ENCODE results near the gene ACTN4.

Gene ACTN4

GRCh38 chr19:38708413-38709024, 61.1 kb downstream of the ACTN4 start:
- no peak for DNase-seq (ENCODE audit: low read depth in 2 of 2)

- DNase-seq (ENCODE audit: low read depth in 2 of 2), result no peak
These were observed 61.7 kb downstream of the ACTN4 start for GRCh38 chr19:38709119-38709518.

- no peak for DNase-seq (ENCODE audit: low read depth in 2 of 2)
These were observed 62.4 kb downstream of the ACTN4 start for GRCh38 chr19:38709671-38710415.

GRCh38 chr19:38710416-38710702, 62.9 kb downstream of the ACTN4 start:
- DNase-seq (ENCODE audit: low read depth in 2 of 2), result no peak

GRCh38 chr19:38710928-38711725, 63.7 kb downstream of the ACTN4 start:
- DNase-seq (ENCODE audit: low read depth in 2 of 2), result no peak

- no peak for DNase-seq (ENCODE audit: low read depth in 2 of 2)
These were observed 64.3 kb downstream of the ACTN4 start for GRCh38 chr19:38711726-38712153.

- no peak for DNase-seq (ENCODE audit: low read depth in 2 of 2)
These were observed 64.8 kb downstream of the ACTN4 start for GRCh38 chr19:38712161-38712748.

GRCh38 chr19:38713227-38713649, 65.8 kb downstream of the ACTN4 start:
- DNase-seq (ENCODE audit: low read depth in 2 of 2), result no peak

GRCh38 chr19:38713865-38714264, 66.4 kb downstream of the ACTN4 start:
- no peak for DNase-seq (ENCODE audit: low read depth in 2 of 2)

GRCh38 chr19:38714354-38714778, 66.9 kb downstream of the ACTN4 start:
- DNase-seq (ENCODE audit: low read depth in 2 of 2), result no peak

GRCh38 chr19:38715555-38715954, 68.1 kb downstream of the ACTN4 start:
- DNase-seq (ENCODE audit: low read depth in 2 of 2), result no peak

GRCh38 chr19:38717051-38717450, 69.6 kb downstream of the ACTN4 start:
- DNase-seq (ENCODE audit: low read depth in 2 of 2), result no peak

GRCh38 chr19:38717855-38718254, 70.4 kb downstream of the ACTN4 start:
- DNase-seq (ENCODE audit: low read depth in 2 of 2), result no peak

GRCh38 chr19:38718747-38719543, 71.5 kb downstream of the ACTN4 start:
- DNase-seq (ENCODE audit: low read depth in 2 of 2), result no peak

- DNase-seq (ENCODE audit: low read depth in 2 of 2), result no peak
These were observed 72.5 kb downstream of the ACTN4 start for GRCh38 chr19:38719761-38720558.

- no peak for DNase-seq (ENCODE audit: low read depth in 2 of 2)
These were observed 73.2 kb downstream of the ACTN4 start for GRCh38 chr19:38720559-38721236.

- no peak for DNase-seq (ENCODE audit: low read depth in 2 of 2)
These were observed 74.0 kb downstream of the ACTN4 start for GRCh38 chr19:38721496-38721895.

GRCh38 chr19:38721979-38722773, 74.7 kb downstream of the ACTN4 start:
- no peak for DNase-seq (ENCODE audit: low read depth in 2 of 2)

GRCh38 chr19:38722947-38723605, 75.6 kb downstream of the ACTN4 start:
- no peak for DNase-seq (ENCODE audit: low read depth in 2 of 2)

Data from activated CD4-positive, alpha-beta T cell treated with anti-CD3 and anti-CD28 coated beads for 24 hours (primary cell).